Peyer's patch (tissue), 4 donors: ENCODE measurements around the gene ITPRID1. TPM values are rescaled to one million over a fixed set of nuclear protein-coding genes. Genes with fewer than 3 reads are reported as not detected.

ENCODE experiments used
- DNase-seq, 3 donors: peaks; one replicate each; pipeline ENCODE4 v3.0.0-alpha.2; 2017 to 2019
- H3K27ac ChIP-seq, 4 donors: fragments of 200-600 bp; sonication (generic); one replicate each; pipeline ENCODE4 v1.5.1; 2016 to 2019
- H3K27me3 ChIP-seq, 2 donors: fragments of 200-600 bp; sonication (generic); one replicate each; pipeline ENCODE4 v1.5.1; 2019
- H3K36me3 ChIP-seq, 3 donors: fragments of 200-600 bp; sonication (generic); one replicate each; pipeline ENCODE4 v1.5.1; 2016 to 2019
- H3K4me1 ChIP-seq, 4 donors: fragments of 200-600 bp; sonication (generic); one replicate each; pipeline ENCODE4 v1.5.1; 2016 to 2019
- H3K4me3 ChIP-seq, 4 donors: fragments of 200-600 bp; sonication (generic); 1 replicate in 3 of 4; 2 replicates in 1 of 4; pipeline ENCODE4 v1.5.1; 2016 to 2019; ENCODE audit warnings: mild to moderate bottlenecking in 1 of 4
- H3K9me3 ChIP-seq, 4 donors: fragments of 200-600 bp; sonication (generic); one replicate each; pipeline ENCODE4 v1.5.1; 2016 to 2019; ENCODE audit warnings: mild to moderate bottlenecking in 1 of 4
- POLR2A ChIP-seq, 2 donors: fragments of 450-650 bp; IDR thresholded peaks; one replicate each; pipeline ENCODE4 v1.5.1; 2017; ENCODE audit warnings: antibody characterized with exemption in 2 of 2, mild to moderate bottlenecking in 2 of 2, moderate library complexity in 2 of 2
- total RNA-seq, 4 donors: library from RNA; depleted of rRNA; stranded (reverse); fragments of >200 nt; gene quantifications; one replicate each; pipeline ENCODE4 v1.1.0, GENCODE V29; 2016
- TF ChIP-seq, protein P1 (sequence below), 6 experiments: fragments of 450-650 bp in 4 of 6; fragments of 200-600 bp in 2 of 6; sonication (generic) in 1 of 6; IDR thresholded peaks; one replicate each; pipeline ENCODE4 v1.5.1; 2017 to 2019; ENCODE audit warnings: antibody characterized with exemption in 6 of 6, mild to moderate bottlenecking in 3 of 6, moderate library complexity in 1 of 6

Gene ITPRID1
- total RNA-seq, 4 donors from 2014 or later: 1.2 to 7.4 (median 4.7) TPM

DNA sequence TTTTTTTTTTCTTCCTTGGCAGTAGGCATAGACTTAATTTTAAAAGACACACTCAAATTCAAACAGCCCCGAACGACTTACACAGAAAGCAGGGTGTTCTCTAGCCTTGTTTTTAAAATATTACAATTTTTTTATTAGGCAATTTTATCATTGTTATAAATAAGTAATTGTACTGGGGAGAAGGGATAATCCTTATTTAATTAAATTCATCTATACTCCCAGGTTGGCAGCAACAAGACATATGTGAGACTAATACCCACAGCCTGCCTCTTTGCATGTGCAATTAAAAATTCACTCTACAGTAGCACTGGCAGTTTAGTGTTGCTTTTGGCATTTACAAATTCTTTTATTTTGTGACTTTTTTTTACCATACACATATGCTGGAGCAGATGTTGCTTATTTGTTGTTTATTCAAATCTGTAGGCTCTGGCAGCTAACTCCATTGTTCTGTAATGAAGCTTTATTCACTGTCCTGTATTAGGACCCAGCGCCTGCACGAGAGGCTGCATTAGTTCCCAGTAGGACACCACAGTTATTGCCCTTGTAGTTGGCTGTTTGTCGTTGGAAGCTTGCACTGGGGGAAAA, 88.2 kb downstream of the ITPRID1 start:
- H3K4me3 ChIP-seq: no peak overlapping the region
- H3K36me3 ChIP-seq: no peaks in the 10 kb centered on the region
- H3K27me3 ChIP-seq: no peaks in the 10 kb centered on the region
- no peaks in the 10 kb centered on the region for H3K4me1 ChIP-seq
- no peak overlapping the region for H3K27ac ChIP-seq
- TF ChIP-seq, protein P1, sequence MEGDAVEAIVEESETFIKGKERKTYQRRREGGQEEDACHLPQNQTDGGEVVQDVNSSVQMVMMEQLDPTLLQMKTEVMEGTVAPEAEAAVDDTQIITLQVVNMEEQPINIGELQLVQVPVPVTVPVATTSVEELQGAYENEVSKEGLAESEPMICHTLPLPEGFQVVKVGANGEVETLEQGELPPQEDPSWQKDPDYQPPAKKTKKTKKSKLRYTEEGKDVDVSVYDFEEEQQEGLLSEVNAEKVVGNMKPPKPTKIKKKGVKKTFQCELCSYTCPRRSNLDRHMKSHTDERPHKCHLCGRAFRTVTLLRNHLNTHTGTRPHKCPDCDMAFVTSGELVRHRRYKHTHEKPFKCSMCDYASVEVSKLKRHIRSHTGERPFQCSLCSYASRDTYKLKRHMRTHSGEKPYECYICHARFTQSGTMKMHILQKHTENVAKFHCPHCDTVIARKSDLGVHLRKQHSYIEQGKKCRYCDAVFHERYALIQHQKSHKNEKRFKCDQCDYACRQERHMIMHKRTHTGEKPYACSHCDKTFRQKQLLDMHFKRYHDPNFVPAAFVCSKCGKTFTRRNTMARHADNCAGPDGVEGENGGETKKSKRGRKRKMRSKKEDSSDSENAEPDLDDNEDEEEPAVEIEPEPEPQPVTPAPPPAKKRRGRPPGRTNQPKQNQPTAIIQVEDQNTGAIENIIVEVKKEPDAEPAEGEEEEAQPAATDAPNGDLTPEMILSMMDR (IDR thresholded peaks at IDR 0.05): no peak
- TF ChIP-seq POLR2A (IDR thresholded peaks at IDR 0.05): no peak
- DNase-seq: no peak
- no peaks in the 10 kb centered on the region for H3K9me3 ChIP-seq

- Histone ChIP-seq H3K27ac (no peak overlapping the region), H3K36me3 (no peaks in the 10 kb centered on the region), H3K27me3 (no peaks in the 10 kb centered on the region), H3K9me3 (no peaks in the 10 kb centered on the region), H3K4me1 (no peaks in the 10 kb centered on the region), H3K4me3 (no peak overlapping the region)
- TF ChIP-seq POLR2A (IDR thresholded peaks at IDR 0.05): no peak
- TF ChIP-seq, protein P1 (IDR thresholded peaks at IDR 0.05): no peak
- no peak for DNase-seq
These were observed 89.2 kb downstream of the ITPRID1 start for GRCh38 chr7:31603046-31603445.

DNA sequence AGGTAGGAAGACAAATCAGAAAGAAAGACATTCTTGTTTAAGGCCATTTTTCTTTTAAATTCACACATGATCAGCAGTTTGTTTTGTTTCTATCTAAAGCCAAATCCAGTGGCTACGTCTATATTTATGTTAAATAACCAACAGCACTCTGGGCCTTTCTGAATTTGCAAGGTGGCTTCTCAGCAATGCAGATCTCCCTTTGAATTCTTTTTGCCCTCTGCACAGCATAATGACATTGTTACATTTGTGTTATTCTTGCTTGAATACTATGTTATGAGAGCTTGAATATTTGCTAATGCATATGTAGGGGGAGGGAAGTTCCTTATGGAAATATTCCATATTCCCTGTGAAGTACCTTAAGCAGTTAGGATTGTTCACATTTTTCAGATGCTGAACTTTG, 99.7 kb downstream of the ITPRID1 start:
- no peak for TF ChIP-seq POLR2A (IDR thresholded peaks at IDR 0.05)
- TF ChIP-seq, protein P1 (IDR thresholded peaks at IDR 0.05): no peak

GRCh38 chr7:31633467-31633866, 119.6 kb downstream of the ITPRID1 start:
- DNase-seq: no peak
- H3K36me3 ChIP-seq: no peaks in the 10 kb centered on the region
- no peak overlapping the region for H3K27ac ChIP-seq
- no peak overlapping the region for H3K4me3 ChIP-seq
- no peaks in the 10 kb centered on the region for H3K27me3 ChIP-seq
- TF ChIP-seq POLR2A (IDR thresholded peaks at IDR 0.05): no peak
- TF ChIP-seq, protein P1 (IDR thresholded peaks at IDR 0.05): no peak
- H3K4me1 ChIP-seq: no peaks in the 10 kb centered on the region
- H3K9me3 ChIP-seq: no peaks in the 10 kb centered on the region

More for the DNA sequence above, 99.7 kb downstream of the ITPRID1 start:
- H3K36me3 ChIP-seq: no peaks in the 10 kb centered on the region
- H3K9me3 ChIP-seq: no peaks in the 10 kb centered on the region
- no peak for DNase-seq
- H3K4me3 ChIP-seq: no peak overlapping the region
- H3K27ac ChIP-seq: no peak overlapping the region
- no peaks in the 10 kb centered on the region for H3K27me3 ChIP-seq
- no peaks in the 10 kb centered on the region for H3K4me1 ChIP-seq

- DNase-seq: peak in 1 of 3 donors; percentile 74
- H3K4me3 ChIP-seq: no peak overlapping the region
- H3K4me1 ChIP-seq: no peaks in the 10 kb centered on the region
- H3K27ac ChIP-seq: no peak overlapping the region
- no peaks in the 10 kb centered on the region for H3K36me3 ChIP-seq
- no peaks in the 10 kb centered on the region for H3K9me3 ChIP-seq
- TF ChIP-seq, protein P1 (IDR thresholded peaks at IDR 0.05): peak in 4 of 6 experiments; percentile 41 to 88 (median 86)
- TF ChIP-seq POLR2A (IDR thresholded peaks at IDR 0.05): no peak
- H3K27me3 ChIP-seq: no peaks in the 10 kb centered on the region
These were observed 120.1 kb downstream of the ITPRID1 start for GRCh38 chr7:31633894-31634494.
